HG02943 (cell line): ENCODE measurements around the gene MOSPD3.

ENCODE experiments used
- ATAC-seq: cut with Tn5 transposase; IDR thresholded peaks from one replicate; pipeline ENCODE4 v1.9.1; 2021; ENCODE audit warnings: mild to moderate bottlenecking, low read depth, moderate library complexity; ENCODE audit not compliant: unreplicated experiment

Gene MOSPD3

GRCh38 chr7:100620239-100620638 lies 7.9 kb downstream of the MOSPD3 start:
- ATAC-seq = no peak

- ATAC-seq = no peak
Measured at GRCh38 chr7:100620804-100621203, 8.5 kb downstream of the MOSPD3 start.

- ATAC-seq = no peak
Measured at GRCh38 chr7:100621554-100621953, 9.2 kb downstream of the MOSPD3 start.

- ATAC-seq = no peak
Measured at GRCh38 chr7:100623951-100624824, 11.8 kb downstream of the MOSPD3 start.

GRCh38 chr7:100626055-100626454 lies 13.7 kb downstream of the MOSPD3 start:
- no peak for ATAC-seq

GRCh38 chr7:100626530-100627237 lies 14.3 kb downstream of the MOSPD3 start:
- ATAC-seq = no peak

- ATAC-seq = no peak
Measured at GRCh38 chr7:100627238-100627549, 14.9 kb downstream of the MOSPD3 start.

- no peak for ATAC-seq
Measured at GRCh38 chr7:100629117-100629716, 16.9 kb downstream of the MOSPD3 start.

- no peak for ATAC-seq
Measured at GRCh38 chr7:100630066-100630465, 17.7 kb downstream of the MOSPD3 start.

- no peak for ATAC-seq
Measured at GRCh38 chr7:100632951-100633717, 20.8 kb downstream of the MOSPD3 start.

- ATAC-seq = no peak
Measured at GRCh38 chr7:100639995-100640516, 27.7 kb downstream of the MOSPD3 start.

- ATAC-seq = no peak
Measured at GRCh38 chr7:100640517-100641440, 28.4 kb downstream of the MOSPD3 start.

GRCh38 chr7:100641463-100641859 lies 29.1 kb downstream of the MOSPD3 start, which contains the start of gene TFR2:
Gene TFR2, minus strand, starts transcription at chr7:100641552. Its CDS starts 43 bp downstream, at chr7:100641509.
- no peak for ATAC-seq

GRCh38 chr7:100641860-100642533 lies 29.7 kb downstream of the MOSPD3 start:
- no peak for ATAC-seq

GRCh38 chr7:100642534-100642907 lies 30.2 kb downstream of the MOSPD3 start:
- no peak for ATAC-seq

- ATAC-seq = no peak
Measured at GRCh38 chr7:100649826-100650565, 37.7 kb downstream of the MOSPD3 start.

GRCh38 chr7:100654908-100655831 lies 42.8 kb downstream of the MOSPD3 start:
- no peak for ATAC-seq
